ENCODE data around the gene ARFRP1. TPM values are rescaled to one million over a fixed set of nuclear protein-coding genes. Genes with fewer than 3 reads are reported as not detected.

Gene ARFRP1
- total and polyA plus RNA-seq, 2 experiments from 2014 or later, result 16.7 to 24.6 TPM

GRCh38 chr20:63690003-63690897 lies 17.5 kb downstream of the ARFRP1 start:
- H3K27ac ChIP-seq (ENCODE audit: low read depth), result no peak overlapping the region
- ATAC-seq, result no peak
- H3K27ac Mint-ChIP-seq, result no peak overlapping the region

DNA sequence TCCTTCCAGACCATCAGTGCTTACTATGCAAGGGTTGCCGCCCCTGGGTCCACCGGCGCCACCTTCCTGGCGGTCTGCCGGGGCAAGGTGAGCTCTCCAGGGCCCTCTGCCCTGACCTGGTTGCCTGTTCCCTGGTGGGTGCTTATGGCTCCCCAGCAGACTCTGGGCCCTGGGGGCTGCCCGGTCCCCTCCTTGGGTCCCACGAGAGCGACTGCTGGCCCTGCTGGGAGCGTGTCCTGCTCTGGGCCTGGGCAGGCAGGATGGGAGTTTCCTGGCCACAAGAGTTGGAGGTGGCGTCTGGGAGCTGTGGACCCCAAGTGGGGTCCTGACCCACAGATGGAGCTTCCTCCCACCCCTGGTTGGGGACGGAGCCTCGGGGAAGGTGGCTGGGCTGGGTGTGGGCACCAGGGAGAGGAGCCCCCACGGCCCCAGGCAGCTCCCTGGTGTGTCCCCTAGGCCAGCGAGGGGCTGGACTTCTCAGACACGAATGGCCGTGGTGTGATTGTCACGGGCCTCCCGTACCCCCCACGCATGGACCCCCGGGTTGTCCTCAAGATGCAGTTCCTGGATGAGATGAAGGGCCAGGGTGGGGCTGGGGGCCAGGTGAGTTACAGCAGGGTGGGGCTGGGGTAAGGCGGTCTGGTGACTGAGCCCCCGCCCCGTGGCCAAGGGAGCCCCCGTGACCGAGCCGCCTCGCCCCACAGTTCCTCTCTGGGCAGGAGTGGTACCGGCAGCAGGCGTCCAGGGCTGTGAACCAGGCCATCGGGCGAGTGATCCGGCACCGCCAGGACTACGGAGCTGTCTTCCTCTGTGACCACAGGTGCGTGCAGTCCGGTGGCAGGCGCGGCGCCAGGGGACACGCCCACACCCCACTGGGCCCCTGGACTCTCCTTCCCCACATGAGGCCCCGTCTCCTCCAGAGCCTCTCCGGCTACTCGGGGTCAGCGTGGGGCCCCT lies 18.5 kb downstream of the ARFRP1 start:
- Mint-ChIP-seq H3K4me1 (no peaks in the 10 kb centered on the region; the same call in 2 of the 3 replicates), H3K27ac (no peak overlapping the region), H3K27me3 (ENCODE audit: insufficient read depth, low read depth, poor library complexity) (peaks cover 25% of the 10 kb centered on the region), H3K4me3 (no peak overlapping the region), H3K9me3 (peaks cover 14% of the 10 kb centered on the region; the same call in 2 of the 3 replicates), H3K36me3 (ENCODE audit: low read depth) (peaks cover 22% of the 10 kb centered on the region)
- no peaks in the 10 kb centered on the region for H3F3A ChIP-seq (replicated peaks; ENCODE audit: low read depth)
- H3K36me3 ChIP-seq (ENCODE audit: insufficient read depth), result no peaks in the 10 kb centered on the region
- H3K27me3 ChIP-seq (ENCODE audit: insufficient read depth), result no peaks in the 10 kb centered on the region
- no peak overlapping the region for H2AFZ ChIP-seq
- H3K27ac ChIP-seq (ENCODE audit: low read depth), result no peak overlapping the region
- no peaks in the 10 kb centered on the region for H4K20me1 ChIP-seq (replicated peaks; ENCODE audit: insufficient read depth)
- DNase-seq (ENCODE audit: low spot score) (no peak), ATAC-seq (no peak)
- no peaks in the 10 kb centered on the region for H3K79me2 ChIP-seq (replicated peaks; ENCODE audit: insufficient read depth)
- no peaks in the 10 kb centered on the region for H3K9me2 ChIP-seq (ENCODE audit: insufficient read depth)
- H3K4me1 ChIP-seq (ENCODE audit: insufficient read depth), result no peaks in the 10 kb centered on the region
- H3K4me2 ChIP-seq, result no peak overlapping the region
- no peak overlapping the region for H3K4me3 ChIP-seq
- TF ChIP-seq CTCF (conservative IDR thresholded peaks at IDR 0.05; ENCODE audit: low read depth in 2 of 2), result peak in 1 of 2 experiments; percentile 22; a peak in 2 of 4 replicates

More at GRCh38 chr20:63690003-63690897, 17.5 kb downstream of the ARFRP1 start:
- DNase-seq (ENCODE audit: low spot score), result no peak
- H3K4me1 Mint-ChIP-seq, result no peaks in the 10 kb centered on the region; the same call in 2 of the 3 replicates
- H3K27me3 Mint-ChIP-seq (ENCODE audit: insufficient read depth, low read depth, poor library complexity), result peaks cover 22% of the 10 kb centered on the region
- Histone ChIP-seq H3K27me3 (ENCODE audit: insufficient read depth) (no peaks in the 10 kb centered on the region), H3K36me3 (ENCODE audit: insufficient read depth) (no peaks in the 10 kb centered on the region), H4K20me1 (replicated peaks; ENCODE audit: insufficient read depth) (no peaks in the 10 kb centered on the region), H3K4me1 (ENCODE audit: insufficient read depth) (no peaks in the 10 kb centered on the region), H3F3A (replicated peaks; ENCODE audit: low read depth) (no peaks in the 10 kb centered on the region), H2AFZ (no peak overlapping the region), H3K4me3 (no peak overlapping the region), H3K79me2 (replicated peaks; ENCODE audit: insufficient read depth) (no peaks in the 10 kb centered on the region), H3K9me2 (ENCODE audit: insufficient read depth) (no peaks in the 10 kb centered on the region), H3K4me2 (no peak overlapping the region)
- H3K4me3 Mint-ChIP-seq, result no peak overlapping the region
- peaks cover 24% of the 10 kb centered on the region for H3K36me3 Mint-ChIP-seq (ENCODE audit: low read depth)
- H3K9me3 Mint-ChIP-seq, result peaks cover 14% of the 10 kb centered on the region; the same call in 2 of the 3 replicates
- TF ChIP-seq JUNB (IDR thresholded peaks at IDR 0.05; ENCODE audit: unreplicated experiment) (no peak), NANOG (IDR thresholded peaks at IDR 0.05; ENCODE audit: borderline replicate concordance) (no peak), POLR2AphosphoS5 (IDR thresholded peaks at IDR 0.05; ENCODE audit: low read depth) (no peak), STAT1 (IDR thresholded peaks at IDR 0.05; ENCODE audit: unreplicated experiment) (no peak)
- TF ChIP-seq, protein P1, sequence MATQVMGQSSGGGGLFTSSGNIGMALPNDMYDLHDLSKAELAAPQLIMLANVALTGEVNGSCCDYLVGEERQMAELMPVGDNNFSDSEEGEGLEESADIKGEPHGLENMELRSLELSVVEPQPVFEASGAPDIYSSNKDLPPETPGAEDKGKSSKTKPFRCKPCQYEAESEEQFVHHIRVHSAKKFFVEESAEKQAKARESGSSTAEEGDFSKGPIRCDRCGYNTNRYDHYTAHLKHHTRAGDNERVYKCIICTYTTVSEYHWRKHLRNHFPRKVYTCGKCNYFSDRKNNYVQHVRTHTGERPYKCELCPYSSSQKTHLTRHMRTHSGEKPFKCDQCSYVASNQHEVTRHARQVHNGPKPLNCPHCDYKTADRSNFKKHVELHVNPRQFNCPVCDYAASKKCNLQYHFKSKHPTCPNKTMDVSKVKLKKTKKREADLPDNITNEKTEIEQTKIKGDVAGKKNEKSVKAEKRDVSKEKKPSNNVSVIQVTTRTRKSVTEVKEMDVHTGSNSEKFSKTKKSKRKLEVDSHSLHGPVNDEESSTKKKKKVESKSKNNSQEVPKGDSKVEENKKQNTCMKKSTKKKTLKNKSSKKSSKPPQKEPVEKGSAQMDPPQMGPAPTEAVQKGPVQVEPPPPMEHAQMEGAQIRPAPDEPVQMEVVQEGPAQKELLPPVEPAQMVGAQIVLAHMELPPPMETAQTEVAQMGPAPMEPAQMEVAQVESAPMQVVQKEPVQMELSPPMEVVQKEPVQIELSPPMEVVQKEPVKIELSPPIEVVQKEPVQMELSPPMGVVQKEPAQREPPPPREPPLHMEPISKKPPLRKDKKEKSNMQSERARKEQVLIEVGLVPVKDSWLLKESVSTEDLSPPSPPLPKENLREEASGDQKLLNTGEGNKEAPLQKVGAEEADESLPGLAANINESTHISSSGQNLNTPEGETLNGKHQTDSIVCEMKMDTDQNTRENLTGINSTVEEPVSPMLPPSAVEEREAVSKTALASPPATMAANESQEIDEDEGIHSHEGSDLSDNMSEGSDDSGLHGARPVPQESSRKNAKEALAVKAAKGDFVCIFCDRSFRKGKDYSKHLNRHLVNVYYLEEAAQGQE (IDR thresholded peaks at IDR 0.05; ENCODE audit: unreplicated experiment), result no peak
